Measurements from ENCODE around the gene LRRD1.
"Not testable (repeated sequence)": the region's sequence is repeated elsewhere in the genome, so short reads cannot be mapped to it uniquely, and the experiment has no call there.

LRRD1 gene

DNA sequence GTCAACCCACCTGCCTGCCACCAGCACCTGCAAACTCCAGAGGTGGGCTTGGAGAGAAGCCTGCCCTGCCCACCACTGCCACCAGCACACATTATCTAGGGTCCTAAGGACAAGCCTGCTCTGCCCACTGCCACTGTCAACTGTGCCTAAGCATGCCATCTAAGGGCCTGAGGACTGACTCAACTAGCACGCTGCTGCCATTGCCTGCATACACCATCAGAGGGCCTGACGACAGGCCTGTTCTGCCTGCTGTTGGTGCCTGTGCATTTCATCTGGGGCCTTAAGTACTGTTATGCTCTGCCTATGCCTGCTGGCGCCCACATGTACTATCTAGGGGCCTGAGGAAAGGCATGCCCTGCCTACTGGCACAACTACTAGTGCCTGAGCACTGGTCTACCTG lies 27.0 kb upstream of the LRRD1 start:
- TF ChIP-seq, protein P1, sequence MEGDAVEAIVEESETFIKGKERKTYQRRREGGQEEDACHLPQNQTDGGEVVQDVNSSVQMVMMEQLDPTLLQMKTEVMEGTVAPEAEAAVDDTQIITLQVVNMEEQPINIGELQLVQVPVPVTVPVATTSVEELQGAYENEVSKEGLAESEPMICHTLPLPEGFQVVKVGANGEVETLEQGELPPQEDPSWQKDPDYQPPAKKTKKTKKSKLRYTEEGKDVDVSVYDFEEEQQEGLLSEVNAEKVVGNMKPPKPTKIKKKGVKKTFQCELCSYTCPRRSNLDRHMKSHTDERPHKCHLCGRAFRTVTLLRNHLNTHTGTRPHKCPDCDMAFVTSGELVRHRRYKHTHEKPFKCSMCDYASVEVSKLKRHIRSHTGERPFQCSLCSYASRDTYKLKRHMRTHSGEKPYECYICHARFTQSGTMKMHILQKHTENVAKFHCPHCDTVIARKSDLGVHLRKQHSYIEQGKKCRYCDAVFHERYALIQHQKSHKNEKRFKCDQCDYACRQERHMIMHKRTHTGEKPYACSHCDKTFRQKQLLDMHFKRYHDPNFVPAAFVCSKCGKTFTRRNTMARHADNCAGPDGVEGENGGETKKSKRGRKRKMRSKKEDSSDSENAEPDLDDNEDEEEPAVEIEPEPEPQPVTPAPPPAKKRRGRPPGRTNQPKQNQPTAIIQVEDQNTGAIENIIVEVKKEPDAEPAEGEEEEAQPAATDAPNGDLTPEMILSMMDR (IDR thresholded peaks at IDR 0.05; ENCODE audit: low read length, missing control alignments) = no peak
- DNase-seq (ENCODE audit: low read depth) = no peak
- no peak overlapping the region for H3K4me3 ChIP-seq (replicated peaks; ENCODE audit: low read depth, low read length)

GRCh38 chr7:92200791-92201190 lies 21.8 kb upstream of the LRRD1 start:
- DNase-seq (ENCODE audit: low read depth) = no peak
- TF ChIP-seq, protein P1 (IDR thresholded peaks at IDR 0.05; ENCODE audit: low read length, missing control alignments) = no peak
- no peak overlapping the region for H3K4me3 ChIP-seq (replicated peaks; ENCODE audit: low read depth, low read length)

DNA sequence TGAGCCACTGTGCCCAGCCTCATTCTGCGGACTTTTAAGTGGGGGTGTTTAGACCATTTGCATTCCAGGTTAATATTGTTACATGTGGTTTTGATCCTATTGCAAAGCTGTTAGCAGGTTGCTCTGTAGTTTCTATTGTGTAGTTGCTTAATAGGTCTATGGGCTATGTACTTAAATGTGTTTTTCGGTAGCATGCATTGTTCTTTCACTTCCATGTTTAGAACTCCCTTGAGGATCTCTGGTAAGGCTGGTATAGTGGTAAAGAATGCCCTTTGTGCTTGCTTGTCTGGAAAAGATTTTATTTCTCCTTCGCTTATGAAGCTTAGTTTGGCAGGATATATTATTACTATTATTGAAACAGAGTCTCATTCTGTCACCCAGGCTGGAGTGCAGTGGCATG lies 13.4 kb upstream of the LRRD1 start:
- DNase-seq (ENCODE audit: low read depth) = no peak
- TF ChIP-seq, protein P1 (IDR thresholded peaks at IDR 0.05; ENCODE audit: low read length, missing control alignments) = no peak
- no peak overlapping the region for H3K4me3 ChIP-seq (replicated peaks; ENCODE audit: low read depth, low read length)

DNA sequence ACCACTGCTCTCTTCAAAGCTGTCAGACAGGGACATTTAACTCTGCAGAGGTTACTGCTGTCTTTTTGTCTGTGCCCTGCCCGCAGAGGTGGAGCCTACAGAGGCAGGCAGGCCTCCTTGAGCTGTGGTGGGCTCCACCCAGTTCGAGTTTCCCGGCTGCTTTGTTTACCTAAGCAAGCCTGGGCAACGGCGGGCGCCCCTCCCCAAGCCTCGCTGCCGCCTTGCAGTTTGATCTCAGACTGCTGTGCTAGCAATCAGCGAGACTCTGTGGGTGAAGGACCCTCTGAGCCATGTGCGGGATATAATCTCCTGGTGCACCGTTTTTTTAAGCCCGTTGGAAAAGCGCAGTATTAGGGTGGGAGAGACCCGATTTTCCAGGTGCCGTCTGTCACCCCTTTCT lies 10.3 kb upstream of the LRRD1 start:
- not testable (repeated sequence) for DNase-seq (ENCODE audit: low read depth); H3K4me3 ChIP-seq (replicated peaks; ENCODE audit: low read depth, low read length)

DNA sequence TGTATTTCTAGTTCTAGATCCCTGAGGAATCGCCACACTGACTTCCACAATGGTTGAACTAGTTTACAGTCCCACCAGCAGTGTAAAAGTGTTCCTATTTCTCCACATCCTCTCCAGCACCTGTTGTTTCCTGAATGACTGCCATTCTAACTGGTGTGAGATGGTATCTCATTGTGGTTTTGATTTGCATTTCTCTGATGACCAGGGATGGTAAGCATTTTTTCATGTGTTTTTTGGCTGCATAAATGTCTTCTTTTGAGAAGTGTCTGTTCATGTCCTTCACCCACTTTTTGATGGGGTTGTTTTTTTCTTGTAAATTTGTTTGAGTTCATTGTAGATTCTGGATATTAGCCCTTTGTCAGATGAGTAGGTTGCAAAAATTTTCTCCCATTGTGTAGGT lies 5.4 kb upstream of the LRRD1 start:
- not testable (repeated sequence) for DNase-seq (ENCODE audit: low read depth); H3K4me3 ChIP-seq (replicated peaks; ENCODE audit: low read depth, low read length)

- TF ChIP-seq, protein P1 (IDR thresholded peaks at IDR 0.05; ENCODE audit: low read length, missing control alignments) = no peak
- DNase-seq (ENCODE audit: low read depth) = peak; percentile 36
- no peak overlapping the region for H3K4me3 ChIP-seq (replicated peaks; ENCODE audit: low read depth, low read length)
These were observed 1.6 kb downstream of the LRRD1 start for GRCh38 chr7:92177362-92177761.

DNA sequence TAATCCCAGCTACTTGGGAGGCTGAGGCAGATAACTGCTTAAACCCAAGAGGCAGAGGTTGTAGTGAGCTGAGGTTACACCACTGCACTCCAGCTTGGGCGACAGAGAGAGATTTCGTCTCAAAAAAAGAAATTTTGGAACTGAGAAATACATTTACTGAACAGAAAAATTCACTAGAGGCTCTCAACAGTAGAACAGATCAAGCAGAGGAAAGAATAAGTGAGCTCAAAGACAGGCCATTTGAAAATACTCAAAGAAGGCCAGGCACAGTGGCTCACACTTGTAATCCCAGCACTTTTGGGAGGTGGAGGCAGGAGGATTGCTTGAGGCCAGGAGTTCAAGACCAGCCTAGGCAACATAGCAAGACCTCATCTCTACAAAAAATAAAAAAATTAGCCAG lies 9.4 kb downstream of the LRRD1 start:
- not testable (repeated sequence) for H3K4me3 ChIP-seq (replicated peaks; ENCODE audit: low read depth, low read length)

DNA sequence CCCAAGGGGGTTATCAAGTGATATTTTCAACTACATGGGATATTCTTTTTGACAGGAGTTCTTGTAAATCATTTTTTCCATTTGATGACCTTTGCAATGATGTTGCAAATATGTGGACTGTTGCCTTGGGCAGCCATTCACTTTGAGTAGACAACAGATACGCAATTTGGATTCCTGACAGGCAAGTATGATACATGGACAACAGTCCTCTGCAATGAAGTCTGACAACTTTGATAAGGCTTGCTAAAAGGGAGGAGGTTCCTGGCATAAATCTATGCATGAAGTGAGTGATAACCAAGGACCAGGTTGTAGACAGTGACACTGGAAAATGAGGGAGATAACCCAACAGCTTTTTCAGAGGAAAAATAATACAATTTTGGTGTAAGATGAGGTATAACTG lies 17.7 kb downstream of the LRRD1 start:
- DNase-seq (ENCODE audit: low read depth) = peak; percentile 2
- TF ChIP-seq, protein P1 (IDR thresholded peaks at IDR 0.05; ENCODE audit: low read length, missing control alignments) = no peak
- no peak overlapping the region for H3K4me3 ChIP-seq (replicated peaks; ENCODE audit: low read depth, low read length)

More for the DNA sequence above, 9.4 kb downstream of the LRRD1 start:
- DNase-seq (ENCODE audit: low read depth) = not testable (repeated sequence)

Measured in fibroblast of pulmonary artery (primary cell).